Common myeloid progenitor, CD34-positive (primary cell): Measurements from ENCODE around the gene GPRC5C.

ENCODE experiments used
- CTCF ChIA-PET: fragments of 350-600 bp; sonication (Branson Sonifier 250); formaldehyde crosslinking; loops from one replicate; lab custom pipeline; 2021; ENCODE audit warnings: antibody characterized with exemption; lab: Charles Lee
- POLR2A ChIA-PET: fragments of 350-600 bp; sonication (Branson Sonifier 250); formaldehyde crosslinking; loops from one replicate; lab custom pipeline; 2021; ENCODE audit warnings: antibody characterized with exemption; lab: Charles Lee
- DNase-seq, 3 donors: peaks; one replicate each; pipeline versions ENCODE4 v3.0.0 to v3.0.0-alpha.2; 2013
- H3K27ac ChIP-seq, 2 experiments: 1 replicate in 1 of 2; 2 replicates in 1 of 2; pipeline ENCODE4 v1.7.0; 2013; ENCODE audit warnings: inconsistent platforms in 2 of 2, low read length in 2 of 2, mild to moderate bottlenecking in 2 of 2, low read depth in 1 of 2, moderate library complexity in 1 of 2; ENCODE audit not compliant: severe bottlenecking in 2 of 2, insufficient read depth in 1 of 2, poor library complexity in 1 of 2
- H3K27me3 ChIP-seq, 5 experiments: replicated peaks in 2 of 5; 1 replicate in 3 of 5; 2 replicates in 2 of 5; pipeline versions ENCODE4 v1.6.1 to v1.7.0; 2013; ENCODE audit warnings: low read length in 4 of 5, mild to moderate bottlenecking in 2 of 5, moderate library complexity in 2 of 5, inconsistent platforms in 1 of 5; ENCODE audit not compliant: insufficient read depth in 5 of 5, control insufficient read depth in 4 of 5
- H3K36me3 ChIP-seq, 4 experiments: 1 replicate in 2 of 4; 2 replicates in 2 of 4; pipeline versions ENCODE4 v1.6.1 to v1.7.0; 2013; ENCODE audit warnings: low read length in 3 of 4, control low read depth in 1 of 4, mild to moderate bottlenecking in 1 of 4; ENCODE audit not compliant: control insufficient read depth in 4 of 4, insufficient read depth in 4 of 4
- H3K4me1 ChIP-seq, 4 experiments: 1 replicate in 3 of 4; 2 replicates in 1 of 4; pipeline versions ENCODE4 v1.6.1 to v1.7.1; 2013; ENCODE audit warnings: low read length in 3 of 4, mild to moderate bottlenecking in 3 of 4, control low read depth in 1 of 4, inconsistent platforms in 1 of 4, moderate library complexity in 1 of 4; ENCODE audit not compliant: control insufficient read depth in 4 of 4, insufficient read depth in 4 of 4; ENCODE audit errors: control extremely low read depth in 1 of 4
- H3K4me3 ChIP-seq, 7 experiments: 1 replicate in 4 of 7; 2 replicates in 3 of 7; pipeline versions ENCODE4 v1.5.1 to v1.7.0; 2013; ENCODE audit warnings: mild to moderate bottlenecking in 7 of 7, low read length in 6 of 7, moderate library complexity in 6 of 7, inconsistent platforms in 2 of 7, low read depth in 2 of 7, control low read depth in 1 of 7; ENCODE audit not compliant: insufficient read depth in 4 of 7, control insufficient read depth in 1 of 7; ENCODE audit errors: extremely low read depth in 1 of 7
- H3K9me3 ChIP-seq, 5 experiments: 1 replicate in 4 of 5; 2 replicates in 1 of 5; pipeline versions ENCODE4 v1.6.1 to v1.7.1; 2013; ENCODE audit warnings: low read length in 4 of 5, mild to moderate bottlenecking in 2 of 5, inconsistent platforms in 1 of 5, low read depth in 1 of 5, moderate library complexity in 1 of 5; ENCODE audit not compliant: control insufficient read depth in 4 of 5, insufficient read depth in 2 of 5; ENCODE audit errors: control extremely low read depth in 1 of 5
- WGBS: methylation state at CpG from one replicate; pipeline ENCODE4 v1.1.5; 2013; ENCODE audit not compliant: insufficient coverage; 5-methylcytosine and 5-hydroxymethylcytosine counted together

The GPRC5C gene

DNA sequence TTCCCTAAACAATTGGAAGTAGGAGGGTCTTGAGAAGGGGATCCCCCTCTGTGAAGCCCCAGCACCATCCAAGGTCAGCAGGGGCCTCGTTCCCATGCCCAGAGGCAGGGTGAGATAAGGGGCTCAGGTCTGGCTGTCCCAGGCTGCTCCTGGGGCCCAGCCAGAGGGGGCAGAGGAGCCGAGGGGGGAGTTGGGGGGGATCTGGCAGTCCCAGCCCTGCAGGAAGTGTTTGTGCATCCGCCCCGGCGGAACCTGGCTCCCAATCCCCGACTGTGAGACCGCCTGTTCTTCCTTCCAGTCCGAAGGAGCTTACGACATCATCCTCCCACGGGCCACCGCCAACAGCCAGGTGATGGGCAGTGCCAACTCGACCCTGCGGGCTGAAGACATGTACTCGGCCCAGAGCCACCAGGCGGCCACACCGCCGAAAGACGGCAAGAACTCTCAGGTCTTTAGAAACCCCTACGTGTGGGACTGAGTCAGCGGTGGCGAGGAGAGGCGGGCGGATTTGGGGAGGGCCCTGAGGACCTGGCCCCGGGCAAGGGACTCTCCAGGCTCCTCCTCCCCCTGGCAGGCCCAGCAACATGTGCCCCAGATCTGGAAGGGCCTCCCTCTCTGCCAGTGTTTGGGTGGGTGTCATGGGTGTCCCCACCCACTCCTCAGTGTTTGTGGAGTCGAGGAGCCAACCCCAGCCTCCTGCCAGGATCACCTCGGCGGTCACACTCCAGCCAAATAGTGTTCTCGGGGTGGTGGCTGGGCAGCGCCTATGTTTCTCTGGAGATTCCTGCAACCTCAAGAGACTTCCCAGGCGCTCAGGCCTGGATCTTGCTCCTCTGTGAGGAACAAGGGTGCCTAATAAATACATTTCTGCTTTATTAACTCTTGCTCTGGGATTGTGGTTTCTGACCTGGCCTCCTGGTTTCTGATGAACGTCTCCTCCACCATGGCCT lies 14.9 kb downstream of the GPRC5C start:
- CTCF ChIA-PET = interaction anchor here (0.7 to 7.6 kb wide), 7 partner anchors 9 to 296 kb away, joined by 3 to 63 read pairs (median 3); no protein-coding TSS in a partner anchor
- H3K27me3 ChIP-seq = no peaks in the 10 kb centered on the region
- H3K36me3 ChIP-seq = no peaks in the 10 kb centered on the region
- POLR2A ChIA-PET = no interaction called here
- H3K9me3 ChIP-seq = no peaks in the 10 kb centered on the region
- WGBS = 25% methylated on average over 23 of the region's 31 CpGs
- H3K4me1 ChIP-seq = peaks cover 0 to 54% (median 41%) of the 10 kb centered on the region in 4 experiments
- peak overlapping the region in 4 of 7 experiments; percentile 6 to 58 (median 30) for H3K4me3 ChIP-seq
- no peak overlapping the region for H3K27ac ChIP-seq
- DNase-seq = peak; percentile 66 to 89 (median 85)

DNA sequence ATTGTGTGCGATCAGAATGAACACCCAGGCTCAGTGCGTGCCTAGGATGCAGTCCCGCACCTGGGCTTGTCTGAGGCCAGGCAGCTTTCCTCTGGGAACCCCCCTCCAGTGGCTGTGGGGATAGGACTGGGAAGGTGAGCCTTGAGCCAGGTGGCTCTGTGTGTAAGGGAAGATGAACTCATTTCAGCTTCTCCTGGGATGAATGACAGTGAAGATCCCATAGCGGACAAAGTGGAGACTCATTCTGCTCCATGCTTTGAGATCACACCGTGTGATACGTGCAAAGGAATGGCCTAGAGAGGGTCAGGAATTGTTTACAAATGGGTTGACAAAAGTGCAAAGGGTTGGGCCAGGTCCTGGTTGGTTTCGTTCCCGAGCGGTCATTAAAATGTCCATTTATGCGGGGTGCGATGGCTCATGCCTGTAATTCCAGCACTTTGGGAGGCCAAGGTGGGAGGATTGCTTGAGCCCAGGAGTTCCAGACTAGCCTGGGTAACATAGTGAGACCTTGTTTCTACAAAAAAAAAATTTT lies 15.8 kb downstream of the GPRC5C start:
- Histone ChIP-seq H3K4me3 (peak overlapping the region in 1 of 7 experiments; percentile 29), H3K9me3 (no peaks in the 10 kb centered on the region), H3K27ac (no peak overlapping the region), H3K36me3 (no peaks in the 10 kb centered on the region), H3K4me1 (peaks cover 0 to 49% (median 40%) of the 10 kb centered on the region in 4 experiments), H3K27me3 (peaks cover 0 to 2% (median 0%) of the 10 kb centered on the region in 5 experiments)
- CTCF ChIA-PET = interaction anchor here (0.9 to 7.6 kb wide), 6 partner anchors 8 to 85 kb away, joined by 3 to 63 read pairs (median 4); no protein-coding TSS in a partner anchor
- no peak for DNase-seq
- POLR2A ChIA-PET = no interaction called here
- 97% methylated on average over 8 of the region's 11 CpGs for whole genome bisulfite sequencing

DNA sequence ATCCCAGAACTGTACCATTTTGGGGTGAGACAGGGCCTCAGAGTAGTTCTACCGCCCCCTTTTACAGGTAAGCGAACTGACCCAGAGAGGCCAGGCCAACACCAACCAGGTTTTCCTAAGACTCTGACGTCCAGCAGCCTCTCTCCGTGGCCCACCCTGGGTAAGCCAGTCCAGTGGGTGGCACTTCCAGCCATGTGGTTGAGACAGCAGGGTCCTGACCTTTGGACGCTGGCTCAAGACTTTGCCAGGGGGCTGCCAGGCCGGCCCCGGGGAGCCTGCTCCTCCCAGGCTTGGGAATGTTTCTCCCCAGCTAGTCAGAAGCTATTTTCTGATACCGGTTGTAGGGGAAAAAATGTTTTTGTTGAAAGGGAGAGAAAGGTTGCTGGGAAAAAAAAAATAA lies 16.9 kb downstream of the GPRC5C start:
- ChIA-PET CTCF (interaction anchor here (1.3 to 7.6 kb wide), 5 partner anchors 7 to 80 kb away, joined by 3 to 63 read pairs (median 5); no protein-coding TSS in a partner anchor), POLR2A (no interaction called here)
- Histone ChIP-seq H3K9me3 (no peaks in the 10 kb centered on the region), H3K4me1 (peaks cover 0 to 49% (median 37%) of the 10 kb centered on the region in 4 experiments), H3K27ac (no peak overlapping the region), H3K4me3 (no peak overlapping the region), H3K27me3 (peaks cover 0 to 5% (median 0%) of the 10 kb centered on the region in 5 experiments), H3K36me3 (no peaks in the 10 kb centered on the region)
- no peak for DNase-seq
- 91% methylated on average over 8 of the region's 8 CpGs for WGBS

DNA sequence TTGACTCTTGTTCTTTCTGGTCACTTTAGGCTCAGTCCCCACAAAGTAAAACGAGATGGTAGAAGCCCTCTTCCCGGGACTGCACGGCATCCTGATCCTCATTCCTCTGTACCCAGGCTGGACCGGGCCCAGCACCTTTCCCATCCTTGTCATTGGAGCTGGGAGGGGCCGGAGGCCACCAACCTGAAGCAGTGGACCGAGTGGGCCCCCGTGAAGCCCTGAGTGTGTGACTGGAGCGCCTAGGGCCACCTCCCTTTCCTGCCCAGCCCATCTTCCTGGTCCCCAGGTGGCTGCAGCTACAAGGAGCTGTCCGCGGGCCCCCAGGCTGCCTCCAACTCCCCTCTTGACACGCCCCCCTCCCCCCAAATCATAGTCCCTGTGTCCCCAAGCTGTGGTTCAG lies 17.4 kb downstream of the GPRC5C start:
- no peak overlapping the region for H3K4me3 ChIP-seq
- ChIA-PET POLR2A (no interaction called here), CTCF (interaction anchor here (1.5 to 7.6 kb wide), 4 partner anchors 7 to 70 kb away, joined by 3 to 63 read pairs (median 12); no protein-coding TSS in a partner anchor)
- H3K27me3 ChIP-seq = peaks cover 0 to 5% (median 0%) of the 10 kb centered on the region in 5 experiments
- H3K36me3 ChIP-seq = no peaks in the 10 kb centered on the region
- WGBS = 92% methylated on average over 7 of the region's 11 CpGs
- H3K4me1 ChIP-seq = peaks cover 0 to 46% (median 35%) of the 10 kb centered on the region in 4 experiments
- no peak overlapping the region for H3K27ac ChIP-seq
- no peak for DNase-seq
- H3K9me3 ChIP-seq = no peaks in the 10 kb centered on the region

DNA sequence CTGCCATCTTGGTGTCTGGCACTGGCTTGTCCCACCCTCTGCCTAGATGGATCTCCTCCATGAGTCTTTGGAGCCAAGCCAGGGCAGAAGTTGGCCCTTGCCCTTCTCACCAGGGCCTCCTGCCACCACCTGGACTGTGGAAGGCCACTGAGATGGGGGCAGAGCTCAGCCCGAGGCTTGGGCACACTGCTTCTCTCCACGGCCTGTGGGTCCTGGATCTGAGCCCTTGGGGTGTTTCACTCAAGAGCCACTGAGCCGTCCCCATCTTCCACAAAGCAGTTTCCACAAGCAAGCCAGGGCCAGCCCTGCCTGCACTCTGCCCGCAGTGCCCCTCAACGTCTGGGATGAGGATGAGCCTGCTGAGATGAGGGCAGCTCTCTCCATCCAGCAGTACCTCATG lies 17.9 kb downstream of the GPRC5C start:
- peaks cover 0 to 5% (median 0%) of the 10 kb centered on the region in 5 experiments for H3K27me3 ChIP-seq
- no peak for DNase-seq
- no peak overlapping the region for H3K27ac ChIP-seq
- no peaks in the 10 kb centered on the region for H3K36me3 ChIP-seq
- no peak overlapping the region for H3K4me3 ChIP-seq
- CTCF ChIA-PET = interaction anchor here (1.5 to 7.6 kb wide), 3 partner anchors 6 to 70 kb away, joined by 3 to 63 read pairs (median 19); no protein-coding TSS in a partner anchor
- 96% methylated on average over 5 of the region's 5 CpGs for WGBS
- peaks cover 0 to 46% (median 36%) of the 10 kb centered on the region in 4 experiments for H3K4me1 ChIP-seq
- H3K9me3 ChIP-seq = no peaks in the 10 kb centered on the region
- POLR2A ChIA-PET = no interaction called here

DNA sequence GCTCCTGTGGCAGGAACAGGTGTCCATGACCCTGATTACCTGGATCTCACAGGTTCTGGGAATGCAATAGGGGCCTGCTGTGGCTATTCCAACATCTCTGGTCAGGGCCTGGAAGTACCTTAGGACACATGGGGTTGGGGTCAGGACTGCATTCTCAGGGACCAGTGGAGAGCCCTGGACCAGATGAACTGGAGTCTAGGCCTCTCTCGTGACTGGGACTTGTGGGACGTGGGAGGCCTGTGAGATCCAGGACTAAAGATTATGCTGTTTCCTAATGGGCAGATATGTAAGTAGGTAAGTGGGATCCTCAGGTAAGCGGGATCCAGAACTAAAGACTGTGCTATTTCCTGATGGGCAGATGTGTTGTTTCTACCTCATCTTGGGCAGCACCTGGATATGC lies 18.3 kb downstream of the GPRC5C start:
- ChIA-PET POLR2A (no interaction called here), CTCF (interaction anchor here (0.6 to 10.3 kb wide), 4 partner anchors 13 to 68 kb away, joined by 3 to 184 read pairs (median 4); no protein-coding TSS in a partner anchor)
- H3K4me1 ChIP-seq = peaks cover 0 to 44% (median 36%) of the 10 kb centered on the region in 4 experiments
- H3K36me3 ChIP-seq = no peaks in the 10 kb centered on the region
- DNase-seq = no peak
- no peak overlapping the region for H3K27ac ChIP-seq
- H3K9me3 ChIP-seq = no peaks in the 10 kb centered on the region
- no peak overlapping the region for H3K4me3 ChIP-seq
- 100% methylated on average over 3 of the region's 3 CpGs for WGBS
- H3K27me3 ChIP-seq = peaks cover 0 to 5% (median 0%) of the 10 kb centered on the region in 5 experiments
